GM19035 (cell line): Measurements from ENCODE around the gene OSBPL7.

Experiments used
- ATAC-seq: cut with Tn5 transposase; IDR thresholded peaks from one replicate; pipeline ENCODE4 v1.9.1; 2021; ENCODE audit not compliant: unreplicated experiment

Gene OSBPL7

GRCh38 chr17:47829870-47830269 is 8.3 kb upstream of the OSBPL7 start:
- ATAC-seq, result no peak

- ATAC-seq, result no peak
Measured at GRCh38 chr17:47823519-47823918, 1.9 kb upstream of the OSBPL7 start.

- no peak for ATAC-seq
Measured at GRCh38 chr17:47822785-47823184, 1.2 kb upstream of the OSBPL7 start.

- no peak for ATAC-seq
Measured at GRCh38 chr17:47821031-47821423, 567 bp downstream of the OSBPL7 start.

- no peak for ATAC-seq
Measured at GRCh38 chr17:47820033-47820789, 1.4 kb downstream of the OSBPL7 start.

GRCh38 chr17:47819475-47819874 is 2.1 kb downstream of the OSBPL7 start:
- no peak for ATAC-seq

GRCh38 chr17:47818002-47818695 is 3.4 kb downstream of the OSBPL7 start:
- no peak for ATAC-seq

GRCh38 chr17:47816947-47817346 is 4.6 kb downstream of the OSBPL7 start:
- ATAC-seq, result no peak

GRCh38 chr17:47816111-47816735 is 5.4 kb downstream of the OSBPL7 start:
- no peak for ATAC-seq

- ATAC-seq, result no peak
Measured at GRCh38 chr17:47815106-47815918, 6.3 kb downstream of the OSBPL7 start.

GRCh38 chr17:47813512-47814031 is 8.0 kb downstream of the OSBPL7 start:
- no peak for ATAC-seq

- ATAC-seq, result no peak
Measured at GRCh38 chr17:47813077-47813476, 8.5 kb downstream of the OSBPL7 start.

- ATAC-seq, result no peak
Measured at GRCh38 chr17:47812146-47812920, 9.3 kb downstream of the OSBPL7 start.

- no peak for ATAC-seq
Measured at GRCh38 chr17:47811709-47812108, 9.9 kb downstream of the OSBPL7 start.

GRCh38 chr17:47810901-47811635 is 10.5 kb downstream of the OSBPL7 start:
- ATAC-seq, result no peak

- no peak for ATAC-seq
Measured at GRCh38 chr17:47810200-47810821, 11.3 kb downstream of the OSBPL7 start.

GRCh38 chr17:47808830-47809480 is 12.6 kb downstream of the OSBPL7 start:
- no peak for ATAC-seq

GRCh38 chr17:47808036-47808829 is 13.4 kb downstream of the OSBPL7 start:
- no peak for ATAC-seq
